ELR (cell line): Measurements from ENCODE around the gene TMEM63B.
"Not testable (repeated sequence)": the region's sequence is repeated elsewhere in the genome, so short reads cannot be mapped to it uniquely, and the experiment has no call there.

Experiments used
- DNase-seq: peaks from one replicate; pipeline ENCODE4 v3.0.0-alpha.2; 2015; ENCODE audit warnings: low read depth

The TMEM63B gene

GRCh38 chr6:44172731-44173500 lies 45.6 kb downstream of the TMEM63B start:
- DNase-seq: peak; percentile 84

GRCh38 chr6:44176130-44176761 lies 48.9 kb downstream of the TMEM63B start:
- no peak for DNase-seq

- peak; percentile 29 for DNase-seq
Observed at GRCh38 chr6:44176762-44177509, 49.6 kb downstream of the TMEM63B start.

DNA sequence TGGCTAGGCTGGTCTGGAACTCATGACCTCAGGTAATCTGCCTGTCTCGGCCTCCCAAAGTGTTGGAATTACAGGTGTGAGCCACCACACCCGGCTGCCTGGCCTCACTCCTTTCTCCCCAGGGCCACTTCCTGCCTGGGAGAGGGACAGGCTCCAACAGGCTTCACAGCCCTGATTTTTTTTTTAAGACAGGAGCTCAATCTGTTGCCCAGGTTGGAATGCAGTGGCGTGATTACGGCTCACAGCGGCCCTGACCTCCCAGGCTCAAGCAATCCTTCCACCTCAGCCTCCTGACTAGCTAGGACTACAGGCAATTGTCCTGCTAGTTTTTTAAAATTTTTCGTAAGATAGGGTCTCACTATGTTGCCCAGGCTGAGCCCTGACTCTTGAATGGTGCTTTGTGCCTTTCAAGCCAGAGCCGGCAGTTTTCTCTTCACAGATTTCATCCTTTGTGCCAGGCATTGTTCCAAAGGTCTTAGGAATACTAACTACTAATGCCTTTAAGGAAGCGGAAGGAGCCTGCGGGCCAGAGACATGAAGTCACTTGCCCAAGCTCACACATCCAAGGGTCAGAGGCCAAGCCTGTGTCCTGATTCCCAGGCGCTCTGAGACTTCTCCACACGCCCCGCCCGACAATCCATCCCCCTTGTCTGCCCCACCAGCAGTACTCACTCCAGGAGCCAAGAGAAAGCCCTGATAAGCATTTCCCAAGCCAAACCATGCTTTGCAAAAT lies 50.5 kb downstream of the TMEM63B start:
- peak; percentile 90 for DNase-seq

DNA sequence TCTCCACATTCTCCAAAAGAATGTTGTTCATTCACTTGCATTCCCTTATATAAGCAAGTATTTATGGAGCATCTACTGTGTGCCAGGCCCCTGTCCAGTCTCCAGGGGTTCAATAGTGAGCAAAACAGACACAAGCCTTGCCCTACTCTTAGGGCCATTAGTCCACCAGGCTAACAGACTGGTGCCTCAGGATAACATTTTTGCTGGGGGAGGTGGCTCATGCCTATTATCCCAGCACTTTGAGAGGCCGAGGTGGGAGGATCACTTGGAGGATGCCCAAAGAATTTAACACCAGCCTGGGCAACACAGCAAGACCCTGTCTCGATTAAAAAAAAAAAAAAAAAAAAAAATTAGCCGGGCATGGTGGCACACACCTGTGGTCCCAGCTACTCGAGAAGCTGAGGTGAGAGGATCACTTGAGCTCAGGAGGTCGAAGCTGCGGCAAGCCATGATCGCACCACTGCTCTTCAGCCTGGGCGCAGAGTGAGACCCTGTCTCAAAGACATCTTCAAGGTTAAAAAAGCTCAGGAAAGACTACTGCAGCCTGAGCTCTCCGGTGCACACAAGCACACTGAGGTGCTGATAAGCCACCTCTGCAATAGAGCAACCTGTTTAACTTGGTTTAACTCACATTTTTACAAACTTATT lies 51.2 kb downstream of the TMEM63B start:
- DNase-seq: no peak

GRCh38 chr6:44179072-44179536 lies 51.8 kb downstream of the TMEM63B start:
- peak; percentile 67 for DNase-seq

GRCh38 chr6:44179648-44180047 lies 52.3 kb downstream of the TMEM63B start:
- DNase-seq: no peak

DNA sequence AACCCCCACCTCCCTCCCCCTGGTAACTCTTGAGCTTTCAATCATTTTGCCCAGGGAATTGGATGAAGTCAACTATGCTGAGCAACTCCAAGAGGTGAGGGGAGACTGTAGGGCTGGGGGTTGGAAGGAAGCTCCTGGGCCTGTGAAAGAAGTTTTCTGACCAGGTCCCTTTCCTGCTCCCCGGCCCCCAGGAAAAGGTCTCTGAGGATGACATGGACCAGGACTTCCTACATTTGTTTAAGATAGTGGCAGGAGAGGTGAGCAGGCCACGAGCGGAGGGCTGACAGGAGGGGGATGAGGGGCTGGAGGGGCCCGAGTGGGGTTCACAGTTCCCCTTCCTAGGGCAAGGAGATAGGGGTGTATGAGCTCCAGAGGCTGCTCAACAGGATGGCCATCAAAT lies 53.1 kb downstream of the TMEM63B start:
- DNase-seq: no peak

DNA sequence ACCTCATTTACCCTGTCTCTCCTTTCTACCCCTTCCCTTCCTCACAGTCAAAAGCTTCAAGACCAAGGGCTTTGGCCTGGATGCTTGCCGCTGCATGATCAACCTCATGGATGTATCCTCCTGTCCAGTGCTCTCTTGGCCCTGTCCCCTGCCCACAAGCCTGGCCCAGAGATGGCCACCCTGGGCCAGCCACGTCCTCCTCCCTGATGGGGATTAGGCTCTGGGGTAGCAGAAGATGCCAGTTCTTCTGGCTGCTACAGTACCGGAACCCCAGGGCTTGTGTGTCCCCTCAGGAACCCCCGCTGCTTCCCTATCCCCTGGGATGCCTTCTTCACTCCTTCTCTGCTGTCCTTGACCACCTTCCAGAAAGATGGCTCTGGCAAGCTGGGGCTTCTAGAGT lies 53.5 kb downstream of the TMEM63B start:
- no peak for DNase-seq

DNA sequence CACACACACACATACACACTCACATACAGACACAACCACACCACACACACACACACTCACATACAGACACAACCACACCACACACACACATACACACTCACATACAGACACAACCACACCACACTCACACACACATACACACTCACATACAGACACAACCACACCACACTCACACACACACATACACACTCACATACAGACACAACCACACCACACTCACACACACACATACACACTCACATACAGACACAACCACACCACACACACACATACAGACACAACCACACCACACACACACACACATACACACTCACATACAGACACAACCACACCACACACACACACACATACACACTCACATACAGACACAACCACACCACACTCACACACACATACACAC lies 54.4 kb downstream of the TMEM63B start:
- not testable (repeated sequence) for DNase-seq

DNA sequence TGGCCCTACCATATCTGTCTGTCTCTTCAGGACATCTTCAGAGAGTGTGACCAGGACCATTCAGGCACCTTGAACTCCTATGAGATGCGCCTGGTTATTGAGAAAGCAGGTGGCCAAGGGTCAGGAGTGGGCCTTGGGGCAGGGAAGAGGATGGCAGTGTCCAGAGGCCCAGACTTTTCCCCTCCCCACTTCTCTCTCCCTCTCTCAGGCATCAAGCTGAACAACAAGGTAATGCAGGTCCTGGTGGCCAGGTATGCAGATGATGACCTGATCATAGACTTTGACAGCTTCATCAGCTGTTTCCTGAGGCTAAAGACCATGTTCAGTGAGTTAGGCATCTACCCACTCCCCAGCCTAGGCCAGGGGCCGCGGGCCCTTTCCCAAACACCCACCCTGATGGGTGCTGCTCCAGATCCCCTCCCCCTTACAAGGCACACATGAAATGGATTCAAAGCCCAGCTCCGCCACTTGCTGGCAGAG lies 55.6 kb downstream of the TMEM63B start:
- DNase-seq: no peak

- no peak for DNase-seq
Observed at GRCh38 chr6:44183783-44184182, 56.4 kb downstream of the TMEM63B start.

DNA sequence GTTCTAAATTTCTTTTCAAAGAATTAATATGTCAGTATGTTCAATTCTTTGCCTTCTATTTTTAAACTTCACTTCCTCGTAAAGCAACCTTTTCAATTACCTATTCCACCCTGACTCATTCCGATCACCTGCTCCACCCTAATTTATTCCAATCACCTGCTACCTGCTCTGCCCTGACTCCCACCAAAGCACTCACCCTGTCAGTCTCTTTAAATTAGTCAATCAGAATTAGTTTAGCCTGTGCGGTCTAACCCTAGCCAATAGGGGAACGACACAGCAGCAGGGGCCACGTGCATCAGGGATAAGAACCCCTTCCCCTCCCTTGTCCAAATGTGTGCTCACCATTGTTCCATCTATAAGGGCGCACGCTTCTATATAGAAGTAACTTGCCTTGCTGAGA lies 58.0 kb downstream of the TMEM63B start:
- DNase-seq: not testable (repeated sequence)

- no peak for DNase-seq
Observed at GRCh38 chr6:44185953-44186634, 58.7 kb downstream of the TMEM63B start.

GRCh38 chr6:44186635-44187025 lies 59.3 kb downstream of the TMEM63B start:
- no peak for DNase-seq

- DNase-seq: no peak
Observed at GRCh38 chr6:44188819-44189218, 61.5 kb downstream of the TMEM63B start.

- DNase-seq: no peak
Observed at GRCh38 chr6:44189257-44189656, 61.9 kb downstream of the TMEM63B start.

- DNase-seq: no peak
Observed at GRCh38 chr6:44190715-44191114, 63.4 kb downstream of the TMEM63B start.

DNA sequence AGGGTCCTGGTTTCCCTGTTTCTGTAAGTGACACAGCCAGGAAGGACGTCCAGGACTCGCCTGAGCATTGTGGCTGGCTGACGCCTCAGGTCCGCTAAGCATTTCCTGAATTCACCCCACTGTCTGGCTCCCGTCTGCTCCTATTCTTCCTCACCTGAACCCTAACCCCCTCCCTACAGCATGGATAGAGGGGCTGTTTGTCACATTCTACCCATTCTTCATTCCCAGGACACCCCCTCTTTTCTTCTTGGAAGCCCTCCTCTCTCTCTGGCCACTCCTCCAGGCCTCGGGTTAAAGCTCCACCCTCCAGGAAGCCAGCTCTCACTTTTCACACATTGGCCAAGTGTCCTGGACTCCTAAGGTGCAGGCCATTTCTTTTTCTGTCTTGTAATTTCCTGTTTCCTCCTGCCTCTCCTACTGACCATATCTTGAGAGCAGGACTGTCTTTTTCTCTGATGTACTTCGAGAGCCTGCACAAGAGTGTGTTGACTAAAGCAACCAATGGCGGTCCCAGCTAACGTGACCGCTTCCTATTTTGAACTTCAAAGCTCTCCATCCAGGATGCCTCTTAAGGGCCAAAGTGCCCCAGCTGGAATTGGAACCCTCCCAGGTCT lies 65.2 kb downstream of the TMEM63B start:
- peak; percentile 43 for DNase-seq

DNA sequence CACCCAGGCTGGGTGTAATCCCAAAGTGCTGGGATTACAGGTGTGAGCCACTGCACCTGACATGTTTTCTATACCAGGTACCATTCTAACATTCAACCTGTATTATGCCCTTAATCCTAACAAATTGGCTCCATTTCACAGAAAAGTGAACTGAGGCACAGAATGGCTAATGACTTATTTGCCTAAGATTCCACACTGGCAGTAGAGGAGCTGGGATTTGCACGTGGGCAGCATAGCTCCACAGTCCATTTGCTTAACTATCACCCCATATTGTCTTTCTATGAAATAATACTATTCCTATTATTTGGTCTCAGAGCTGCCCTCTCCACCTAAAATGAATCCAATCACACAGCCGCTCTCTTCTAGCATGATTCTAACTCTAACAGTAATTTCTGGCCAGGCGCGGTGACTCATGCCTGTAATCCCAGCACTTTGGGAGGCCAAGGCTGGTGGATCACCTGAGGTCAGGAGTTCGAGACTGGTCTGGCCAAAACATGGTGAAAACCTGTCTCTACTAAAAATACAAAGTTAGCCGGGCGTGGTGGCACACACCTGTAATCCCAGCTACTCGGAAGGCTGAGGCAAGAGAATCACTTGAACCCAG lies 66.1 kb downstream of the TMEM63B start:
- no peak for DNase-seq
